ENCODE results near the gene TRAPPC2. TPM values are rescaled to one million over a fixed set of nuclear protein-coding genes. Genes with fewer than 3 reads are reported as not detected.

The TRAPPC2 gene
- total and polyA plus RNA-seq, 9 of the 15 experiments (the other 6 are each of a cell fraction or from before 2014, with no cell fraction given), result 10.3 to 30.6 (median 18.6) TPM

- no peak for TF ChIP-seq MITF (IDR thresholded peaks at IDR 0.05)
- no peak for TF ChIP-seq ZNF134 (CRISPR knock-in tag; conservative IDR thresholded peaks at IDR 0.05)
- TF ChIP-seq RERE (CRISPR knock-in tag; IDR thresholded peaks at IDR 0.05; ENCODE audit: borderline replicate concordance), result no peak
- TF ChIP-seq SMARCE1 (IDR thresholded peaks at IDR 0.05), result no peak
- no peak for TF ChIP-seq FOXJ2 (tag; IDR thresholded peaks at IDR 0.05)
- no peak for TF ChIP-seq FOXM1 (IDR thresholded peaks at IDR 0.05; ENCODE audit: low read depth)
- TF ChIP-seq FOXM1 (CRISPR knock-in tag; IDR thresholded peaks at IDR 0.05; ENCODE audit: low read depth), result no peak
- TF ChIP-seq MCM2 (IDR thresholded peaks at IDR 0.05; ENCODE audit: low read depth), result no peak
- no peak for TF ChIP-seq NR2C2 (CRISPR knock-in tag; IDR thresholded peaks at IDR 0.05)
- TF ChIP-seq NR2C2 (tag; IDR thresholded peaks at IDR 0.05), result no peak
Observed at GRCh38 chrX:13688958-13689740, 45.3 kb downstream of the TRAPPC2 start, which contains the start of gene RAB9A (continued).

All from K562 (cell line).